Inflammatory macrophage (primary cell): ENCODE results near the gene RGS9.

Source experiments
- DNase-seq, 2 donors: peaks; one replicate each; pipeline ENCODE4 v3.0.0-alpha.2; 2020 to 2022

The RGS9 gene

DNA sequence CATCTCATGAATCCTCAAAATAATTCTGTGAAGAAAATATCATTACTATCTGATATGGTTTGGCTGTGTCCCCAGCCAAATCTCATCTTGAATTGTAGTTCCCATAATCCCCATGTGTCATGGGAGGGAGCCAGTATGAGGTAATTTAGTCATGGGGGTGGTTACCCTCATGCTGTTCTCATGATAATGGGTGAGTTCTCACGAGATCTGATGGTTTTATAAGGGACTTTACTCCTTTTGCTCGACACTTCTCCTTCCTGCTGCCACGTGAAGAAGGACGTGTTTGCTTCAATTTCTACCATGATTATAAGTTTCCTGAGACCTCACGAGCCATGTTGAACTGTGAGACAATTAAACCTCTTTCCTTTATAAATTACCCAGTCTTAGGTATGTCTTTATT is 20.7 kb upstream of the RGS9 start:
- peak; percentile 21 to 41 for DNase-seq

GRCh38 chr17:65117384-65118035 is 19.7 kb upstream of the RGS9 start:
- DNase-seq, result no peak

- no peak for DNase-seq
Observed at GRCh38 chr17:65121368-65121767, 15.8 kb upstream of the RGS9 start.

DNA sequence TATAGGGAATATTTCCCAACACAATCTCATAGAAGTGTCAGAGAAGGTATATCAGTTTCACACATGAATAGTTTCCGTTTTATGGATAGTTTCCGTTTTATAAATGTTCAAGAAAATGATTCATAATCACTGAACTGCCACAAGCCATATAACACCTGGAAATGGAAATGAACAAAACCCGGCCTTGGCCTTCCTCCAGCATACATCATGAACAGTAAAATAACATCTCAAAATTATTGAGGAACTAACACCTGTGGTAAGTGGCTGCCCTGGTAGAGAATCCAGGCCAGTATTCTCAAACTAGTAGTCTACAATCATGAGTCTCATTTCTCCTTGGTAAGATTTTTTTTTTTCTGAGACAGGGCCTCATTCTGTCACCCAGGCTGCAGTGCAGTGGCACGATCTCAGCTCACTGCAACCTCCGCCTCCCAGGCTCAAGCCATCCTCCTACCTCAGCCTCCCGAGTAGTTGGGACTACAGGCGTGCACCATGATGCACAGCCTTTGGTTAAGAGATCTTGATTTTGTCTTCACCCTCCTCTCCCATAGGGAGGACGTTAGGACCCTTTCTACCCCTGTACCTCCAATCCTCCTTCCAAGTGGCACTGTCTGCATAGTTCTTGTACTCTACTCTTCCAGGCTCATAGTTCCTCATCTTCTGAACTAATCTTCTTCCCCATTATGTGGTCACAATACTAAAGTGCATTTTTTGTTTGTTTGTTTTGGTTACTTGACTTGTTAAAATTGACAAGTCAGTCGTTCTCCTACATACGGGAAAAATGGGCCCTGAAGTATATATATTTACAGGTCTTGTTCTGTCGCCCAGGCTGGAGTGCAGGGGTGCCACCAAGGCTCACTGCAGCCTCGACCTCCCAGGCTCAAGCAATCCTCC is 15.0 kb upstream of the RGS9 start:
- DNase-seq, result peak; percentile 37 to 69

DNA sequence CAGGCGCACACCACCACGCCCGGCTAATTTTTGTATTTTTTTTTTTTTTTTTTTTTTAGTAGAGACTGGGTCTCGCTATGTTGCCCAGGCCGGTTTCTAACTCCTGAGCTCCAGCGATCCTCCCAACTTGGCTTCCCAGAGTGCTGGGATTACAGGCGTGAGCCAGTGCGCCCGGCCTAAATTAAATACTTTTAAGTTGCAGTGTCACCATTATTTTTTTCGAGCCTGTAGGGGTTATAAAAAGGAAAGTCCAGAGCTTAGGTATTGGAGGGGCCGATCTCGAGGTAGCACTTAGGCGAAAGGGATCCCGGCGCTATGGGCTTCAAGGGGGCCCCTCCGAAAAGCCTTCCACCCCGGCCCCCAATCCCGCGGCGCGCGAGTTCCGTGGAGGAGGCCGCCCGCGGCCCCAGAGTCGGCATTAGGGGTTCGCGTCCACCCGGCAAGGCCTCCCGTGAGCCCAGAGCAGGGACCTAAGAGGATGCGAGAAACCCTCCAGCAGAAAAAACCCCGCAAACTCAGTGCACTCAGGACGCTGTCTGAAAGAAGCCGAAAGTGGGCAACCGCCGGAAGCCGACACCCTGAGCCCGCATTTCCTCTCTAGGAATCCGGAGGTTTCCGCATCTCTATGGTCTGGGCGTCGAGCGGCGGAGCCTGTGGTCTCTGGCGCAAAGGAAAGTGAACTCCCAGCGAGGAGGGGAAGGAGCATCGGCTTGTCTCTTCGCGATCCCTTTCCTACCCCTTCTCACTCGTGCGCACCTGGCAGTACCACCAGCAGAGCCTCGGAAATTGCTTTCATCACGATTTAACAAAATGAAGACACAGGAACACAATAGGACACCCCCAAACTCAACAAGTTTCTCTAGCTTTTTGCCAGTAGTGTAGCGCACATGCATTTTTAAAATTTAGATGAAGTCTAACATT is 14.1 kb upstream of the RGS9 start:
- DNase-seq, result peak; percentile 89

- DNase-seq, result no peak
Observed at GRCh38 chr17:65123757-65124675, 13.2 kb upstream of the RGS9 start.

DNA sequence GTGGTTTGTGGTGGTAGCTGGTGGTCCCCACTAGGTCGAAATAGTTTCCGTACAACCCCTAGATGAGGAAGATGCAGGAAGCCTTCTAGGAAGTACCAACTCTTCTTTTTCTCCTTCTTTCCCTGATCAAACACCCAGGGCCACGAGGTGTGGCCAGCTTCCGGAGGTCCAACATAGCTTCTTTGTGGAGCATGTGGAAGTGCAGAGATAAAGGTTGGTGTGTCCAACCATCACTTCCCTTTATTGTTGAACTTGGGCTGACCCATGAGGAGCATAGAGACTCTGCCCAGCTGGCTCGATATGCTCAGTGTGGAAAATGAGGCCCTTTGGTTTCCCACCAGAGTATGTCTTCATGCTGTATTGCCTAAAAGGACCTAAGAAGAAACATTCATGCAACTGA is 6.3 kb upstream of the RGS9 start:
- DNase-seq, result peak; percentile 33 to 60

DNA sequence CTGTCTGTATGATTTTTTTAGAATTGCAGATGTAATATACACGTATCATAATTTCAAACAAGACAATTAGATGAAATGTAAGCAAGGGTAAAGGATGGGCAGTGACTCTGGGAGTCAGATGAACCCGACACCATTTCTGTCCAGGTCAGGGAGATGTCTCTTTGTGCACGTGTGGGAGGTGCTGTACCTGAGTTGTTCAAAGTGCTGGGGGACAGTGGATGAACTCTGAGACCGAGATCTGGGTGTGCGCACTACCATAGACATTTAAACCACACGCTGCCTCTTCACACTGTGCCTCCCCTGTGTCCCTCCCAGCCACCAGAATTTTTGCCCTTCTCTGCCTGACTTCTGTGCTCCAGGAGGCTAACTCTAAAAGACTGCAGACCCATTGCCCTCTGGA is 5.9 kb upstream of the RGS9 start:
- DNase-seq, result no peak

DNA sequence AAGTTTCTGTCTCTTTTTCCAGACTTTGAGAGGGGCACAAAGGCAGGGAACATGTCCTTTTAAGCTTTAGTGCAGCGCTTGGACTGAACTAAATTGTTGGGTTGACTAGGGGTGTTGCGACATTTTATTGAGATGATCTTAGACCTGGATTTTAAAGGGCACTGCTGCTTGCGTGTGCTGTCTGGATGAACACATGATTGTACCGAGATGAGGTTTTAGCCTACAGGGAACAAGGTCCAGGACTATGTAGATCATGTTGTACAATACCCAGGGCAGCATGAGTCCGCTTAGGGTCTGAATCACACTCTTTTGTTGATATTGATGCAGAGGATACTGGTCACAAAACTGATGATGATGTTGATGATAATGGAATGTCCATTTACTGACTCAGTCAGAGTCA is 5.2 kb upstream of the RGS9 start:
- DNase-seq, result no peak

- DNase-seq, result no peak
Observed at GRCh38 chr17:65134035-65134434, 3.1 kb upstream of the RGS9 start.

GRCh38 chr17:65139101-65139764 is 2.1 kb downstream of the RGS9 start:
- no peak for DNase-seq

DNA sequence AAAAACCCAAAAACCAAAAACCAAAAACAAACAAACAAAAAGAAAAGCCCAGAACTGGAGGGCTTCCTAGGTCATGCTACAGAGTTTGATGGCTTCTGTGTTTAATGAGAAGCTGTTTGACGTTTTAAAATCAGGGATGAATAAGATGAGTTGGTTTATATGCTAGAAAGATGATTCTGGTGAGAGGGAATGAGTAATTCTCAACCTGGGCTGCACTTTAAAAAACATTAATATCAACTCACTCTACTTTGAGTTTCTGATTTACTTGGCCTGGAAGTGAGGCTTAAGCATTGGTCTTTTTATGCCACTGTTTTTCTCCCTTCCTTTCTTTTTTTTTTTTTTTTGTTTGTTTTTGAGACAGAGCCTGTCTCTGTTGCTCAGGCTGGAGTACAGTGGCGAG is 5.1 kb downstream of the RGS9 start:
- no peak for DNase-seq

DNA sequence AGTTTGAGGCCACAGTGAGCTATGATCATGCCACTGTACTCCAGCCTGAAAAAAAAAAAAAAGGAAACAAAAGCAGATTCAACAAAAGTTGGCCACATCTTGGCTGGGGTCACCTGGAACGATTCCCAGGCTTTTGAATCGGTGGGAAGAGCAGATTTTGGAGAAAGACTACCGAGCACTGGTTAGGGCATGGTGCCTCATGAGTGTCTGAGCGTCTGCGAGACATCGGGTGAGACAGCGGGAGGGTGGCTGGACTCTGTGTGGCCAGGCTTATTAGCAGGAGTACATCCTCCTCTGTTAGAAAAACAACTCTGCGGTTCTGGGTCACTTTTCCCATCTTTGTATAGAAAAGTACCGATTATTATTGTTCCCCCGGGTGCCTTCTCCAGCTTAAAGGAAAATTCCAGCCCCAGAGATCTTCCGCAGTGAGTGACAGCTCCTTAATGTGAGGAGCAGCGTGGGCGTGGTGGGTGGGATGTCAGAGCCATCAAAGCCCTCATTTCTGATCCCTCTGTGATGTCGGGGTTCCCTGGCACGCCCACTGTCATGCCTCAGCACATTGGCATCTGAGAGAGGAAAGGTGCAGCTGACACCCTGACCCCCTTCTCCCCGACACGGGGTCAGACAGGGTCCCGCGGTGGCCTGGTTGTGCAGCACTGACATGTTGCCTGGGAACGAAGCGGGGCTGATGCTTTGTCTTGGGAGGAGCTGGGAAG is 6.9 kb downstream of the RGS9 start:
- no peak for DNase-seq

GRCh38 chr17:65145743-65146142 is 8.6 kb downstream of the RGS9 start:
- DNase-seq, result no peak

GRCh38 chr17:65147955-65148354 is 10.8 kb downstream of the RGS9 start:
- DNase-seq, result no peak

GRCh38 chr17:65154770-65155589 is 17.8 kb downstream of the RGS9 start:
- DNase-seq, result peak; percentile 37 to 69

DNA sequence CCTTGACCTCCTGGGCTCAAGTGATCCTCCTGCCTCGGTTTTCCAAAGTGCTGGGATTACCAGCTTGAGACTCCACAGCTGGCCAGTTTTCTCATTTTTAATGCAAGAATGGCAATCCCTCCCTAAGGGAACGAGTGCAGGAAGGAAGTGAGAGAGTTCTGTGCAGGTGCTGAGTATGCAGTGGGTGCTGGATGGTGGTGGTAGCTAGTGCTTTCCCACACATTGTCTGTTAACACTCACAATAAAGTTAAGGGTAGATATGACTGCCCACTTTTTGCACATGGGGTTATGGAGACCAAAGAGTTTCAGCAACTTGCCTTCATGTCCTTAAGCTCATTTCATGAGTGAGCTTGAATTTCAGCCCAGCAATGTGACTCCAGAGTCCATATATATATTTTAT is 18.5 kb downstream of the RGS9 start:
- DNase-seq, result no peak

DNA sequence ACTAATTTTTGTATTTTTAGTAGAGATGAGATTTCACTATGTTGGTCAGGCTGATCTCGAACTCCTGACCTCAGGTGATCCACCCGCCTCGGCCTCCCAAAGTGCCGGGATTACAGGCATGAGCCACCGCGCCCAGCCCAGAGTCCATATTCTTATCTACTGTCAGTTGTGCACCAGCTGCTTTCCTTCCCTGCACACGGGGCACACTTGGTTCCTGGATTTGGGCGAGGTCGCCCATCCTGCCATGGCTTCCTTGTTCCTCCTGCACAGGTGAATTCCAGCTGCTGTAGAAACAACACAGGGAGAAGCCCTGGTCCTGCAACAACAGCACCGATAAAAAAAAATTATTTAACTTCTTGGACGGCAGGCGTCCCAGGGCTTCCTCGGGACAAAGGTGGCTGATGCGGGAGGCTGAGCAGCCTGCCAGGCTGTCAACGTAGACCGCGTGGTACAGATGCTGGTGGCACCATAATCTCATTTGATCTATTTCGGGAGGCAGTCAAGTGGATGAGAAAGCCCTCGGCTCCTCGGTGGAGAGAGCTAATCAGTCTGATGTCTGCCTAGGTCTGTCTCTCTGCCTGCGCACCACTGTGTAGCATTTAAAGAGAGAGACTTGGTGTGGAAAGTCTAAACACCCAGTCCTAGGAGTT is 19.1 kb downstream of the RGS9 start:
- DNase-seq, result no peak
